Smooth muscle cell of the umbilical artery (primary cell): ENCODE results near the gene FAM13A. TPM values are rescaled to one million over a fixed set of nuclear protein-coding genes. Genes with fewer than 3 reads are reported as not detected.

Experiments used
- total RNA-seq: library from RNA; depleted of rRNA; stranded (reverse); fragments of >200 nt; gene quantifications from 2 replicates; pipeline ENCODE4 v1.2.3, GENCODE V29; 2014

The FAM13A gene
- total RNA-seq = 27.6 and 30.4 TPM in 2 replicates

GRCh38 chr4:89056953-89057398, at the start of gene FAM13A:
TSS of gene FAM13A (minus strand) at chr4:89057185. CDS start at chr4:89056964, 221 bp downstream.

GRCh38 chr4:88697588-88698329, 359.2 kb downstream of the FAM13A start, which contains the start of gene NAP1L5:
TSS of gene NAP1L5 (minus strand) at chr4:88697829. CDS start at chr4:88697754, 75 bp downstream.

Other genes with a start within 250 kb of the FAM13A start
- gene TIGD2, start 54.3 kb upstream of the FAM13A start, total RNA-seq = 14.1 and 22.9 TPM in 2 replicates